GM20431 (cell line): ENCODE data around the gene GDF2.

ENCODE experiments used
- in situ Hi-C: fragments of 300-500 bp; cut with MseI, MboI; formaldehyde crosslinking; loops from one replicate; pipeline ENCODE4 v1.15.0; 2020; ENCODE audit warnings: low sequenced_read_pairs; ENCODE audit not compliant: unreplicated experiment

GDF2 gene

GRCh38 chr10:47363781-47364180 lies 41.5 kb downstream of the GDF2 start:
- in situ Hi-C loops = no loop called here

- in situ Hi-C loops = no loop called here
Measured at GRCh38 chr10:47364366-47364765, 42.1 kb downstream of the GDF2 start.

- in situ Hi-C loops = no loop called here
Measured at GRCh38 chr10:47364911-47365310, 42.7 kb downstream of the GDF2 start.

- in situ Hi-C loops = no loop called here
Measured at GRCh38 chr10:47365431-47366180, 43.4 kb downstream of the GDF2 start.

GRCh38 chr10:47366181-47366631 lies 44.0 kb downstream of the GDF2 start:
- in situ Hi-C loops = no loop called here

- in situ Hi-C loops = no loop called here
Measured at GRCh38 chr10:47366731-47367460, 44.6 kb downstream of the GDF2 start.

GRCh38 chr10:47367646-47368045 lies 45.4 kb downstream of the GDF2 start:
- in situ Hi-C loops = no loop called here

GRCh38 chr10:47368431-47369180 lies 46.4 kb downstream of the GDF2 start:
- in situ Hi-C loops = no loop called here

- in situ Hi-C loops = no loop called here
Measured at GRCh38 chr10:47369251-47369894, 47.1 kb downstream of the GDF2 start.

- in situ Hi-C loops = no loop called here
Measured at GRCh38 chr10:47370015-47370767, 47.9 kb downstream of the GDF2 start.

- in situ Hi-C loops = no loop called here
Measured at GRCh38 chr10:47370878-47371277, 48.6 kb downstream of the GDF2 start.

GRCh38 chr10:47371629-47372485 lies 49.6 kb downstream of the GDF2 start:
- in situ Hi-C loops = no loop called here

- in situ Hi-C loops = no loop called here
Measured at GRCh38 chr10:47372726-47373125, 50.5 kb downstream of the GDF2 start.

- in situ Hi-C loops = loop anchor here (25.0 kb wide), 1 partner anchor 1088 kb away; the partner anchor contains the start of gene ANTXRL
Measured at GRCh38 chr10:47374611-47375536, 52.6 kb downstream of the GDF2 start.

GRCh38 chr10:47376522-47377220 lies 54.4 kb downstream of the GDF2 start:
- in situ Hi-C loops = loop anchor here (25.0 kb wide), 1 partner anchor 1089 kb away; the partner anchor contains the start of gene ANTXRL
